ENCODE measurements around the gene CMTM7. TPM values are rescaled to one million over a fixed set of nuclear protein-coding genes. Genes with fewer than 3 reads are reported as not detected.

Gene CMTM7
- total and polyA plus RNA-seq, 2 of the 8 experiments (the other 6 are each of a cell fraction or from before 2014, with no cell fraction given), result 33.3 to 65.8 TPM

DNA sequence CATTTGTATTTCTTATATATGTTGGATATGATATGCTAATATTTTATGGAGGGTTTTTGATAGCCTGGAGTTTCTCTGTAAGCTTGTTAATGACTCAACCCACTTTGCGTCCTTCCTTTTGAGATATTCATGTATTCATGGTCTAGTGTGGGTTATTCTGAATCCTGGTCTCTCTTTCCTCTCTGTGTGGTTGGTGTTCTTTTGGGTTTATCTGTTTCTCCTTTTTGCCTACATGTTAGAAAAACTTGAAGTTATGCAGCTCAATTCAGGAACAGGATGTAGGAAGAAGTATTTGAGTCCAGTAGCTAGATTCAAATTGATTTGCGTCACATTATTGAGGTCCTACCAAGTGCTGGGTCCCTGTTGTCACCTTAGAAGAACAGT lies 28.1 kb downstream of the CMTM7 start:
- H3K79me2 ChIP-seq (ENCODE audit: control insufficient read depth in 1 of 2, insufficient read depth in 2 of 2, low read length in 2 of 2), result peaks cover 0 to 52% of the 10 kb centered on the region in 2 experiments; a peak in 3 of 4 replicates
- H2BK20ac ChIP-seq (ENCODE audit: low read length), result peak overlapping the region; percentile 11; the same call in 1 of the 2 replicates
- H3K4me3 ChIP-seq (ENCODE audit: extremely low read depth in 1 of 4, insufficient read depth in 2 of 4, low read depth in 3 of 4, low read length in 4 of 4), result no peak overlapping the region; a peak in 1 of 8 replicates
- no peak overlapping the region for H3K4ac ChIP-seq (replicated peaks; ENCODE audit: insufficient read length, low read depth, low read length)
- H2BK120ac ChIP-seq (replicated peaks; ENCODE audit: low read depth, low read length), result no peak overlapping the region
- no peaks in the 10 kb centered on the region; a peak in 1 of 4 replicates for H3K9me3 ChIP-seq (ENCODE audit: insufficient read depth in 2 of 2, low read depth in 1 of 2, low read length in 1 of 2)
- H2AFZ ChIP-seq (ENCODE audit: low read length), result no peak overlapping the region
- FAIRE-seq (no peak), DNase-seq (ENCODE audit: low read depth in 1 of 2, low spot score in 2 of 2) (no peak)
- H2BK5ac ChIP-seq (ENCODE audit: low read depth, low read length), result 0 out of 2 replicates have a peak overlapping the region, but pooled peaks have one; percentile 46
- H3K27me3 ChIP-seq (replicated peaks in 1 of 4; ENCODE audit: control insufficient read depth in 3 of 4, extremely low read depth in 1 of 4, insufficient read depth in 3 of 4, low read length in 3 of 4), result no peaks in the 10 kb centered on the region
- H3K4me2 ChIP-seq (ENCODE audit: insufficient read depth in 1 of 2, low read depth in 2 of 2, low read length in 2 of 2), result no peak overlapping the region; a peak in 1 of 4 replicates
- no peak overlapping the region for H4K5ac ChIP-seq (ENCODE audit: insufficient read length, low read depth, low read length)
- H2BK15ac ChIP-seq (ENCODE audit: low read length), result no peak overlapping the region
- peak overlapping the region; percentile 76 for H3K27ac ChIP-seq (ENCODE audit: low read depth, low read length)
- no peak overlapping the region for H3K56ac ChIP-seq (replicated peaks; ENCODE audit: insufficient read length, low read depth, low read length)
- no peak overlapping the region for H4K8ac ChIP-seq (ENCODE audit: extremely low read depth, insufficient read depth, low read length)
- peak overlapping the region; percentile 44; the same call in 1 of the 2 replicates for H3K18ac ChIP-seq (ENCODE audit: extremely low read depth, low read length)
- TF ChIP-seq SP4 (IDR thresholded peaks at IDR 0.05; ENCODE audit: low read length) (no peak), EP300 (IDR thresholded peaks at IDR 0.05; ENCODE audit: borderline replicate concordance in 1 of 2, low read depth in 2 of 2, low read length in 2 of 2) (no peak), TCF12 (IDR thresholded peaks at IDR 0.05; ENCODE audit: low read depth, low read length) (no peak)
- TF ChIP-seq, protein P1, sequence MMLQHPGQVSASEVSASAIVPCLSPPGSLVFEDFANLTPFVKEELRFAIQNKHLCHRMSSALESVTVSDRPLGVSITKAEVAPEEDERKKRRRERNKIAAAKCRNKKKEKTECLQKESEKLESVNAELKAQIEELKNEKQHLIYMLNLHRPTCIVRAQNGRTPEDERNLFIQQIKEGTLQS (IDR thresholded peaks at IDR 0.05; ENCODE audit: insufficient read depth, low read depth, low read length), result no peak
- 85% methylated on average over 2 of the region's 2 CpGs; no CpG with 5 or more reads in 1 of the 2 experiments for WGBS, 2 experiments (ENCODE audit: extremely low coverage in 1 of 2, insufficient coverage in 1 of 2, insufficient read length in 1 of 2, insufficient replicate concordance in 2 of 2, low coverage in 1 of 2, low lambda C conversion rate in 2 of 2, missing lambda C conversion rate in 1 of 2)
- H4K91ac ChIP-seq (replicated peaks; ENCODE audit: insufficient read length, low read length), result no peak overlapping the region
- H2AK5ac ChIP-seq (ENCODE audit: low read depth, low read length), result no peak overlapping the region
- ChIA-PET CTCF (ENCODE audit: partially characterized antibody) (interaction anchor here (0.6 to 8.2 kb wide), 6 partner anchors 9 to 122 kb away, joined by 3 to 47 read pairs (median 4); no protein-coding TSS in a partner anchor), POLR2A (ENCODE audit: partially characterized antibody) (interaction anchor here (1.4 kb wide), 1 partner anchor 9 kb away, joined by 3 read pairs; no protein-coding TSS in a partner anchor)
- H3K36me3 ChIP-seq (ENCODE audit: control insufficient read depth in 2 of 4, insufficient read depth in 4 of 4, low read length in 3 of 4), result no peaks in the 10 kb centered on the region
- peak overlapping the region in 1 of 4 experiments; percentile 34; a peak in 2 of 7 replicates for H3K9ac ChIP-seq (replicated peaks in 1 of 4; ENCODE audit: extremely low read depth in 1 of 4, low read depth in 3 of 4, low read length in 3 of 4)
- peaks cover 9 to 15% (median 12%) of the 10 kb centered on the region in 4 experiments for H3K4me1 ChIP-seq (replicated peaks in 1 of 4; ENCODE audit: control insufficient read depth in 3 of 4, insufficient read depth in 4 of 4, low read length in 3 of 4)
- H4K20me1 ChIP-seq (replicated peaks in 1 of 2; ENCODE audit: control insufficient read depth in 1 of 2, insufficient read depth in 2 of 2, low read length in 2 of 2), result no peaks in the 10 kb centered on the region
- H3K14ac ChIP-seq (ENCODE audit: insufficient read length), result no peak overlapping the region
- peaks cover 6% of the 10 kb centered on the region; the same call in 1 of the 2 replicates for H3K79me1 ChIP-seq (ENCODE audit: low read depth, low read length)
- H2BK12ac ChIP-seq (ENCODE audit: low read depth, low read length), result peak overlapping the region; percentile 76; the same call in 1 of the 2 replicates
- H3K23ac ChIP-seq (ENCODE audit: insufficient read length), result no peak overlapping the region
- H3K23me2 ChIP-seq (ENCODE audit: low read depth, low read length), result no peaks in the 10 kb centered on the region; the same call in 1 of the 2 replicates
